Mucosa of rectum (tissue), 2 donors: ENCODE measurements around the gene TRPC3.

Experiments used
- H3K27ac ChIP-seq, 2 donors: one replicate each; pipeline ENCODE4 v1.7.0; 2013; ENCODE audit warnings: inconsistent platforms in 2 of 2, low read depth in 2 of 2, low read length in 2 of 2
- H3K27me3 ChIP-seq, 2 donors: one replicate each; pipeline ENCODE4 v1.7.0; 2013; ENCODE audit warnings: low read length in 2 of 2; ENCODE audit not compliant: control insufficient read depth in 2 of 2, insufficient read depth in 2 of 2
- H3K36me3 ChIP-seq, 2 donors: one replicate each; pipeline ENCODE4 v1.7.0; 2013; ENCODE audit warnings: low read length in 2 of 2; ENCODE audit not compliant: control insufficient read depth in 2 of 2, insufficient read depth in 2 of 2
- H3K4me1 ChIP-seq, 2 donors: one replicate each; pipeline ENCODE4 v1.7.0; 2013; ENCODE audit warnings: low read length in 2 of 2, mild to moderate bottlenecking in 1 of 2; ENCODE audit not compliant: control insufficient read depth in 2 of 2, insufficient read depth in 2 of 2
- H3K4me3 ChIP-seq, 2 donors: one replicate each; pipeline ENCODE4 v1.7.0; 2013; ENCODE audit warnings: low read length in 2 of 2
- H3K9ac ChIP-seq, 2 donors: one replicate each; pipeline ENCODE4 v1.7.0; 2013; ENCODE audit warnings: low read length in 2 of 2, low read depth in 1 of 2, mild to moderate bottlenecking in 1 of 2
- H3K9me3 ChIP-seq, 2 donors: one replicate each; pipeline ENCODE4 v1.7.0; 2013; ENCODE audit warnings: low read length in 2 of 2; ENCODE audit not compliant: control insufficient read depth in 2 of 2
- donor health status: healthy.
- donor health status: Normal muscosa, but diverticular disease.

The TRPC3 gene

GRCh38 chr4:121977251-121978171 is 25.7 kb upstream of the TRPC3 start:
- H3K27me3 ChIP-seq, result no peaks in the 10 kb centered on the region
- no peaks in the 10 kb centered on the region for H3K9me3 ChIP-seq
- no peaks in the 10 kb centered on the region for H3K4me1 ChIP-seq
- H3K9ac ChIP-seq, result no peak overlapping the region
- no peak overlapping the region for H3K27ac ChIP-seq
- H3K4me3 ChIP-seq, result no peak overlapping the region
- no peaks in the 10 kb centered on the region for H3K36me3 ChIP-seq

GRCh38 chr4:121975784-121976183 is 23.9 kb upstream of the TRPC3 start:
- no peaks in the 10 kb centered on the region for H3K4me1 ChIP-seq
- no peak overlapping the region for H3K9ac ChIP-seq
- H3K27me3 ChIP-seq, result no peaks in the 10 kb centered on the region
- no peak overlapping the region for H3K27ac ChIP-seq
- H3K36me3 ChIP-seq, result no peaks in the 10 kb centered on the region
- H3K9me3 ChIP-seq, result no peaks in the 10 kb centered on the region
- H3K4me3 ChIP-seq, result no peak overlapping the region

GRCh38 chr4:121973816-121974215 is 22.0 kb upstream of the TRPC3 start:
- no peaks in the 10 kb centered on the region for H3K36me3 ChIP-seq
- H3K27ac ChIP-seq, result no peak overlapping the region
- no peaks in the 10 kb centered on the region for H3K27me3 ChIP-seq
- H3K9ac ChIP-seq, result no peak overlapping the region
- no peak overlapping the region for H3K4me3 ChIP-seq
- H3K9me3 ChIP-seq, result no peaks in the 10 kb centered on the region
- no peaks in the 10 kb centered on the region for H3K4me1 ChIP-seq

GRCh38 chr4:121968859-121969258 is 17.0 kb upstream of the TRPC3 start:
- Histone ChIP-seq H3K9ac (no peak overlapping the region), H3K36me3 (no peaks in the 10 kb centered on the region), H3K27ac (no peak overlapping the region), H3K4me1 (no peaks in the 10 kb centered on the region), H3K27me3 (no peaks in the 10 kb centered on the region), H3K4me3 (no peak overlapping the region), H3K9me3 (no peaks in the 10 kb centered on the region)

- Histone ChIP-seq H3K9me3 (no peaks in the 10 kb centered on the region), H3K27ac (no peak overlapping the region), H3K9ac (no peak overlapping the region), H3K36me3 (no peaks in the 10 kb centered on the region), H3K4me3 (no peak overlapping the region), H3K4me1 (no peaks in the 10 kb centered on the region), H3K27me3 (no peaks in the 10 kb centered on the region)
These were observed 13.1 kb upstream of the TRPC3 start for GRCh38 chr4:121964958-121965357.

- Histone ChIP-seq H3K4me3 (no peak overlapping the region), H3K36me3 (no peaks in the 10 kb centered on the region), H3K27ac (no peak overlapping the region), H3K4me1 (peaks cover 0 to 4% of the 10 kb centered on the region in 2 donors), H3K9me3 (peaks cover 0 to 4% of the 10 kb centered on the region in 2 donors), H3K9ac (no peak overlapping the region), H3K27me3 (no peaks in the 10 kb centered on the region)
These were observed 9.0 kb upstream of the TRPC3 start for GRCh38 chr4:121960818-121961217.

- Histone ChIP-seq H3K4me3 (no peak overlapping the region), H3K9ac (no peak overlapping the region), H3K27ac (no peak overlapping the region), H3K9me3 (peaks cover 0 to 4% of the 10 kb centered on the region in 2 donors), H3K4me1 (peaks cover 0 to 4% of the 10 kb centered on the region in 2 donors), H3K36me3 (no peaks in the 10 kb centered on the region), H3K27me3 (no peaks in the 10 kb centered on the region)
These were observed 6.9 kb upstream of the TRPC3 start for GRCh38 chr4:121958777-121959176.

- Histone ChIP-seq H3K27ac (no peak overlapping the region), H3K9me3 (peaks cover 0 to 4% of the 10 kb centered on the region in 2 donors), H3K9ac (no peak overlapping the region), H3K27me3 (peaks cover 4 to 7% of the 10 kb centered on the region in 2 donors), H3K4me3 (no peak overlapping the region), H3K4me1 (peaks cover 0 to 4% of the 10 kb centered on the region in 2 donors), H3K36me3 (no peaks in the 10 kb centered on the region)
These were observed 5.4 kb upstream of the TRPC3 start for GRCh38 chr4:121957266-121957665.

- Histone ChIP-seq H3K4me1 (peaks cover 4 to 13% of the 10 kb centered on the region in 2 donors), H3K27ac (no peak overlapping the region), H3K27me3 (peaks cover 8 to 32% of the 10 kb centered on the region in 2 donors), H3K4me3 (no peak overlapping the region), H3K9ac (no peak overlapping the region), H3K9me3 (peaks cover 0 to 4% of the 10 kb centered on the region in 2 donors), H3K36me3 (no peaks in the 10 kb centered on the region)
These were observed 2.0 kb upstream of the TRPC3 start for GRCh38 chr4:121953860-121954259.

GRCh38 chr4:121952290-121952689 is 430 bp upstream of the TRPC3 start:
- peaks cover 8 to 37% of the 10 kb centered on the region in 2 donors for H3K27me3 ChIP-seq
- no peak overlapping the region for H3K27ac ChIP-seq
- H3K36me3 ChIP-seq, result no peaks in the 10 kb centered on the region
- peaks cover 4 to 13% of the 10 kb centered on the region in 2 donors for H3K4me1 ChIP-seq
- H3K9me3 ChIP-seq, result no peaks in the 10 kb centered on the region
- peak overlapping the region; percentile 37 to 46 for H3K4me3 ChIP-seq
- H3K9ac ChIP-seq, result no peak overlapping the region
